GM18951 (cell line): Measurements from ENCODE around the gene OSTF1.

Experiments
- POLR2A ChIP-seq: IDR thresholded peaks from 4 replicates; pipeline ENCODE4 v1.6.1; 2011; ENCODE audit warnings: mild to moderate bottlenecking; ENCODE audit not compliant: insufficient read length, insufficient read depth; ENCODE audit errors: extremely low read depth
- in situ Hi-C: fragments of 300-500 bp; cut with MboI; formaldehyde crosslinking; loops from one replicate; pipeline ENCODE4 v1.12.0; 2022; ENCODE audit warnings: low sequenced_read_pairs, mixed read lengths, inconsistent platforms; ENCODE audit not compliant: unreplicated experiment

OSTF1 gene

GRCh38 chr9:75168270-75169178 lies 80.2 kb downstream of the OSTF1 start:
- in situ Hi-C loops, result no loop called here

DNA sequence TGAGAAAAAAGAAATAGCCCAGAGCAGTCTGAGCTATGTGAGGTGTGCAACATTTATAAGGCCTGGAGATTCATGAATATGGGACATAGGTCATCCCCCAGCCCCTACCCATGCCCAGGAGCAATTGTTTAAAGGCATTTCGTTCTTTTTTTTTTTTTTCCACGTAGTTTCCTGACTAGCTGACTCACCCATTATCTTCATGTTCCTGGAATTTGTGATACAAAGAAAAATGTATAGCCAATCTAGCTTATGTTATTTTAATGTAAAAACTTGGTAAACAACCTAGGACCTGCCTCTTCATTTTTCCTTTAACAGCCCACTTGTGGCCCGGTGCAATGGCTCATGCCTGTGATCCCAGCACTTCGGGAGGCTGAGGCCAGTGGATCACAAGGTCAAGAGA lies 81.3 kb downstream of the OSTF1 start:
- in situ Hi-C loops, result no loop called here
- TF ChIP-seq POLR2A, result no peak

More at GRCh38 chr9:75168270-75169178, 80.2 kb downstream of the OSTF1 start:
- no peak for TF ChIP-seq POLR2A

DNA sequence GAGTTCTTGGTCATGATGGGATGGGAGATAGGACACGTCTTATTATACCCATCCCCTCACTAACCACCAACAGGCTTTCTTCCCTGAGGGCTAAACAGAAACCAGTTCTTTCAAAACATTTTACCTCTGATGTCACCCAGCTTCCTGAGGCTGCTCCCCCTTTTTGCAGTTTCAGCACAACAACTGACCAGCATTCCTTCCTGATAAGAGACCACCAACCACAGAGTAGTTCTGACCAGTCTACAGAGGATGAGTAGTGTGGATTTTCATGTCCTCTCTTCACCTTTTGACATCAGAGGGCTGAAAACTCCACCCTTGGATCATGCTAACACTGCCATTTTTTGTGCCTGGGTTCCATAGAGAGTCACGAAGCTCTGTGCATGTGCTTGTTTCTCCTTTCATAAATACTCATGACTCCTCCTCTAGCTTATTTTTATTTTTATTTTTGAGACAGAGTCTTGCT lies 82.6 kb downstream of the OSTF1 start:
- in situ Hi-C loops, result no loop called here
- TF ChIP-seq POLR2A, result no peak

DNA sequence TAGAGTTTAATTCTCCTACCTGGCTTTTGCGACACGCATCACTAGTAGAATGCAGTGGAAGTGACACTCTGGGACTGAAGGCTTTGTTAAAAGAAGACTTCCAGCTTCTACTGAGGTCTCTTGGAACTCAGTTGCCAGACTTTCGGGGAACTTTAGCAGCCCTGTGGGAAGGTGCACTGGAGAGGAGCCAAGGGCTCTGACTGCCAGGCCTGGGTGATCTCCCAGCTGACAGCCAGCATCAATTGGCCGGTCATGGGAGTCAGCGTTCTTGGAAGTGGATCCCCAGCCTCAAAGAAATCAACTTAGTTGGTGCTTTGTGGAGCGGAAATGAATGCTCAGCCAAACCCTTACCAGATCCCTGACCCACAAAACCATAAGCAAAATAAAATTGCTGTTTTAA lies 87.1 kb downstream of the OSTF1 start:
- in situ Hi-C loops, result no loop called here
- TF ChIP-seq POLR2A, result no peak

DNA sequence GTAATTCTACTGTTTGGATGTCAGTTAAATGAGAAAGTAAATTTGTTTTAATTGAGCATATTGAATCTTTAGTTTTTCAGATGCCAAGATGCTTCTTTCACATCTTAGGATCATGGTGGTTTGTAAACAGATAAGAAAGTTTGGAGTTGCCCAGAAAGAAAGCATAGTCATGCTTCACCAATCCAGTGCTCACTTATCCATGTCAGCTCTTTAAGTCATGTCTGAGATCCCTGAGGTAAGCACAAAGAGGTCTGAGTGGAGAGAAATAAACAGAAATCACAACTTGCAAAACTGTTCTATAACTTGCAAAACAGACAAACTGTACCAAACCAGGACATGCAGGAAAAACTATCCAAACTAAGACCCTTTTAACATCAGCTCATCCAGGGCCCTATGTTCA lies 87.7 kb downstream of the OSTF1 start:
- in situ Hi-C loops, result no loop called here
- no peak for TF ChIP-seq POLR2A

DNA sequence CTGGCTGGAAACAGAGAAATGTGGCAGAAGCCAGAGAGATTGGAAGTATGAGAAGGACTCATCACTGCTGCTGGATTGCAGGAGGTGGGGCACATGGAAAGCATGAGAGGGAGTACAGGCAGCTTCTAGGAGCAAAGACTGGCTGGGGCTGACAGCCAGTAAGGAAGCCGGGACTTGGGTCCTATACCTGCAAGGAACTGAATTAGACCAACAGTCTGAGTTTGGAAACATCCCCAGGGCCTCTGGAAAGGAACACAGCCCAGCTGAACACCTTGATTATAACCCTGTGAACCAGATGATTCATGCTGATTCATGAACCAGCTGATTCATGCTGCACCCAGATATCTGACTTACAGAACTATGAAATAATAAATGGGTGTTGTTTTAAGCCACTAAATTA lies 93.4 kb downstream of the OSTF1 start:
- in situ Hi-C loops, result no loop called here
- TF ChIP-seq POLR2A, result no peak

- in situ Hi-C loops, result no loop called here
- TF ChIP-seq POLR2A, result no peak
Observed at GRCh38 chr9:75183306-75183705, 95.0 kb downstream of the OSTF1 start.

- in situ Hi-C loops, result no loop called here
- no peak for TF ChIP-seq POLR2A
Observed at GRCh38 chr9:75184471-75184870, 96.2 kb downstream of the OSTF1 start.

- no peak for TF ChIP-seq POLR2A
- in situ Hi-C loops, result no loop called here
Observed at GRCh38 chr9:75185585-75186170, 97.4 kb downstream of the OSTF1 start.

GRCh38 chr9:75186767-75187380 lies 98.6 kb downstream of the OSTF1 start:
- in situ Hi-C loops, result no loop called here
- no peak for TF ChIP-seq POLR2A

DNA sequence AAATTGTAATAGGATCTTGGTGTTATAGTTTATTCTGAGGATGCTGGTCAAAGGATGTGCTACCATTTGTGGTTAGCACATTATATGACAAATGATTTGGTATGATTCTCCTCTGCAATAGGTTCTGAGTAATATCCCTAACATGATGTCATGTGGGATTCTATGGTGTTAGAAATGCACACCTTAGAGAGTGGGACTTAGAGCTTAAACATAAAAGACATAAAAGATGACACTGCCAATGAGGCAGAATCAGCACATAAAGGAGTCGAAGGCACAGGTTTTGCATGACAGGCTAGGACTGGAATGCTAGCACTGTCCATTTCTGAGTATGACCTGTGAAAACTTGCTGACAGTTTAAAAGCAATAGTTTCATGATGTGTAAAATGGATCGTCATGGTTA lies 100.4 kb downstream of the OSTF1 start:
- no peak for TF ChIP-seq POLR2A
- in situ Hi-C loops, result no loop called here

DNA sequence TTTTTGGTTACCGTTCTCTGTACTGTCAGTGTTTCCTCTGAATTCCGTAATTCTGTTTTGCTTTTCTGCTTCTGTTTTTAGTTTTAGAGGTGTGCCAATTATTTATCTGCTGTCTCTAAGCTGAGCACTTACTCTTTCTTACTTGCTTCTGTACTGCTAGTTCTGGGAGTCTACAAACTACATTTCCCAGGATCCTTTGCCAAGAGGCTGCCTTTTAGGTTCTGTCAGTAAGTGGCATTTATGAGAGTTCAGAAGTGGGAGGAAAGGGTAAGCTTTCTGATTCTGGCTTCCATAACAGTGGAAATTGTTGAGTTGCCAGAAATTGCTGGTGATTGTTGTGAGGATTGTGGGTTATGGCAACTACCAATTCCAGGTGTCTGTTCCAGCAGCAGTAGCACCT lies 102.4 kb downstream of the OSTF1 start:
- TF ChIP-seq POLR2A, result no peak
- in situ Hi-C loops, result no loop called here
